Subcutaneous abdominal adipose tissue (tissue), 5 donors: ENCODE data around the gene RPA1.

Experiments used
- H3K27ac ChIP-seq: one replicate; pipeline ENCODE4 v1.7.0; 2013; ENCODE audit warnings: low read depth, mild to moderate bottlenecking, inconsistent platforms, low read length, moderate library complexity
- H3K27me3 ChIP-seq, 5 donors: one replicate each; pipeline ENCODE4 v1.7.0; 2013; ENCODE audit warnings: low read length in 5 of 5, inconsistent platforms in 1 of 5; ENCODE audit not compliant: control insufficient read depth in 5 of 5, insufficient read depth in 4 of 5
- H3K36me3 ChIP-seq, 5 donors: one replicate each; pipeline ENCODE4 v1.7.0; 2013; ENCODE audit warnings: low read length in 5 of 5; ENCODE audit not compliant: control insufficient read depth in 5 of 5, insufficient read depth in 5 of 5
- H3K4me1 ChIP-seq, 5 donors: one replicate each; pipeline ENCODE4 v1.7.0; 2013; ENCODE audit warnings: low read length in 5 of 5, mild to moderate bottlenecking in 3 of 5, moderate library complexity in 1 of 5; ENCODE audit not compliant: control insufficient read depth in 5 of 5, insufficient read depth in 5 of 5
- H3K4me3 ChIP-seq, 5 donors: one replicate each; pipeline ENCODE4 v1.7.0; 2013; ENCODE audit warnings: low read length in 5 of 5, low read depth in 1 of 5
- H3K9ac ChIP-seq, 5 donors: one replicate each; pipeline ENCODE4 v1.7.0; 2013; ENCODE audit warnings: low read length in 5 of 5, mild to moderate bottlenecking in 4 of 5, moderate library complexity in 3 of 5
- H3K9me3 ChIP-seq, 5 donors: one replicate each; pipeline ENCODE4 v1.7.0; 2013; ENCODE audit warnings: low read length in 5 of 5; ENCODE audit not compliant: control insufficient read depth in 5 of 5
- donor health status: healthy.
- donor health status: healthy.
- donor health status: healthy.
- donor health status: healthy.
- donor health status: healthy.

The RPA1 gene

GRCh38 chr17:1946021-1946932, 116.5 kb downstream of the RPA1 start:
- Histone ChIP-seq H3K27ac (no peak overlapping the region), H3K27me3 (no peaks in the 10 kb centered on the region), H3K36me3 (no peaks in the 10 kb centered on the region)

GRCh38 chr17:1947229-1947742, 117.5 kb downstream of the RPA1 start:
- Histone ChIP-seq H3K36me3 (no peaks in the 10 kb centered on the region), H3K27ac (no peak overlapping the region), H3K4me3 (no peak overlapping the region)

More at GRCh38 chr17:1946021-1946932, 116.5 kb downstream of the RPA1 start:
- no peaks in the 10 kb centered on the region for H3K4me1 ChIP-seq
- H3K4me3 ChIP-seq, result no peak overlapping the region
- no peaks in the 10 kb centered on the region for H3K9me3 ChIP-seq
- no peak overlapping the region for H3K9ac ChIP-seq

GRCh38 chr17:1947743-1948516, 118.1 kb downstream of the RPA1 start:
- Histone ChIP-seq H3K9me3 (no peaks in the 10 kb centered on the region), H3K27ac (no peak overlapping the region), H3K9ac (no peak overlapping the region), H3K4me3 (no peak overlapping the region), H3K27me3 (no peaks in the 10 kb centered on the region), H3K36me3 (no peaks in the 10 kb centered on the region), H3K4me1 (no peaks in the 10 kb centered on the region)

More at GRCh38 chr17:1947229-1947742, 117.5 kb downstream of the RPA1 start:
- no peaks in the 10 kb centered on the region for H3K9me3 ChIP-seq
- no peaks in the 10 kb centered on the region for H3K27me3 ChIP-seq
- no peaks in the 10 kb centered on the region for H3K4me1 ChIP-seq
- no peak overlapping the region for H3K9ac ChIP-seq

- H3K27ac ChIP-seq, result no peak overlapping the region
- no peaks in the 10 kb centered on the region for H3K36me3 ChIP-seq
- no peaks in the 10 kb centered on the region for H3K4me1 ChIP-seq
- no peaks in the 10 kb centered on the region for H3K9me3 ChIP-seq
- no peak overlapping the region for H3K9ac ChIP-seq
- H3K4me3 ChIP-seq, result no peak overlapping the region
- no peaks in the 10 kb centered on the region for H3K27me3 ChIP-seq
Measured at GRCh38 chr17:1948517-1948825, 118.7 kb downstream of the RPA1 start.
